Right lung (tissue), 5 donors: ENCODE data around the gene LYRM7. TPM values are rescaled to one million over a fixed set of nuclear protein-coding genes. Genes with fewer than 3 reads are reported as not detected.
"Not testable (repeated sequence)": the region's sequence is repeated elsewhere in the genome, so short reads cannot be mapped to it uniquely, and the experiment has no call there.

Experiments used
- DNase-seq, 2 donors: peaks; one replicate each; pipeline ENCODE4 v3.0.0-alpha.2; 2013
- polyA plus RNA-seq, 5 donors: library from polyadenylated mRNA; unstranded; fragments of 120-200 nt; gene quantifications; one replicate each; pipeline versions ENCODE4 v1.2.1 to v1.2.3, GENCODE V29; 2013; ENCODE audit warnings: inconsistent platforms in 1 of 5, low replicate concordance in 1 of 5; ENCODE audit not compliant: insufficient read length in 5 of 5, insufficient read depth in 1 of 5

Gene LYRM7
- polyA plus RNA-seq, 5 donors, result 10.2 to 19.8 (median 12.8) TPM

DNA sequence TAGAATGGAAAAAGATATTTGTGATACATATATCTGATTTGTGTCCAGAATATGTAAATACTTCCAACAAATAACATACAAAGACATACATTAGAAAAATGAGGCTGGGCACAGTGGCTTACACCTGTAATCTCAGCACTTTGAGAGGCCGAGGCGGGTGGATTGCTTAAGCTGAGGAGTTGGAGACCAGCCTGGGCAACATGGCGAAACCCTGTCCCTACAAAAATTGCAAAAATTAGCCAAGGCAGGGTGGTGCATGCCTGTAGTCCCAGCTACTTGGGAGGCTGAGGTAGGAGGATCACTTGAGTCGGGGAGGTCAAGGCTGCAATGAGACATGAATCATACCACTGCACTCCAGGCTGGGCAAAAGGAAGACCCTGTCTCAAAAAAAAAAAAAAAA is 47.0 kb downstream of the LYRM7 start:
- no peak for DNase-seq

GRCh38 chr5:131218392-131218791 is 47.6 kb downstream of the LYRM7 start:
- no peak for DNase-seq

GRCh38 chr5:131220566-131220965 is 49.8 kb downstream of the LYRM7 start:
- DNase-seq, result no peak

DNA sequence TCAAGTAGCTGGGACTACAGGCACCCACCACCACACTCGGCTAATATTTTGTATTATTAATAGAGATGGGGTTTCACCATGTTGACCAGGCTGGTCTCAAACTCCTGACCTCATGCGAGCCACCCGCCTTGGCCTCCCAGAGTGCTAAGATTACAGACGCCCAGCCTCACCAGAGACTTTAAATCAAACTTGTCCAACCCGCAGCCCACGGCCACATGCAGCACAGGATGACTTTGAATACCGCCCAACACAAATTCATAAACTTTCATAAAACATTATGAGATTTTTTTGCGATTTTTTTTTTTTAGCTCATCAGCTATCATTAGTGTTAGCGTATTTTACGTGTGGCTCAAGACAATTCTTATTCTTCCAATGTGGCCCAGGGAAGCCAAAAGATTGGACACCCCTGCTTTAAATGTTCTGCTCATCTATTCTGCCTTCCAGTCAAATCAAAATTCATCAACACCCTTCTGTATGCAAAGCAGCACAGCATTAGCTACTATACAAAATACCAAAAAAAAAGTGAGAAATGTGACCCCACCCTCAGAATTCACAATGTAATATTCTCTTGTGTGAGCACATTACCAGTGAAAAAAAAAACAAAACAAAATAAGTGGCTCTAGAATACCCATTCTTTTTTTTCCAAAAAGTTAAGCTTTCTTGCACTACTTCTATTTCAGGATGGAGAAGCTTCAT is 50.4 kb downstream of the LYRM7 start:
- no peak for DNase-seq

- DNase-seq, result no peak
These were observed 51.1 kb downstream of the LYRM7 start for GRCh38 chr5:131221888-131222287.

- no peak for DNase-seq
These were observed 52.0 kb downstream of the LYRM7 start for GRCh38 chr5:131222731-131223130.

GRCh38 chr5:131223751-131224386 is 53.1 kb downstream of the LYRM7 start:
- no peak for DNase-seq

GRCh38 chr5:131224387-131225201 is 53.9 kb downstream of the LYRM7 start:
- no peak for DNase-seq

GRCh38 chr5:131225282-131225974 is 54.7 kb downstream of the LYRM7 start:
- DNase-seq, result no peak

DNA sequence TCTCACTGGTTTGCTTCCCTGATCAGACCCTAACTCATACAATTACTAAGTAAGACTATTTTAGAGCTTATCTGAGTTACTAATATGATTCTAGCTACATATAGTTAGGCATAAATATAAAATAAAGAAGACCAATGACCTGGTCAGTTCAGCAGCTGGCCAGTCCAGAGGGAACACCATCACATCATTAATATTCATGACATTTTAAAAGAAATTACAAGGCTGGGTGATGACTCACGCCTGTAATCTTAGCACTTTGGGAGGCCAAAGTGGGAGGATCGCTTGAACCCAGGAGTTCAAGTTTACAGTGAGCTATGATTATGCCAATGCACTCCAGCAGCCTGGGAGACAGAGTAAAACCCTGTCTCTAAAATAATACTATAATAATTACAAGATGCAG is 56.2 kb downstream of the LYRM7 start:
- no peak for DNase-seq

GRCh38 chr5:131228646-131229045 is 57.9 kb downstream of the LYRM7 start:
- DNase-seq, result no peak

- DNase-seq, result no peak
These were observed 58.9 kb downstream of the LYRM7 start for GRCh38 chr5:131229623-131230022.

DNA sequence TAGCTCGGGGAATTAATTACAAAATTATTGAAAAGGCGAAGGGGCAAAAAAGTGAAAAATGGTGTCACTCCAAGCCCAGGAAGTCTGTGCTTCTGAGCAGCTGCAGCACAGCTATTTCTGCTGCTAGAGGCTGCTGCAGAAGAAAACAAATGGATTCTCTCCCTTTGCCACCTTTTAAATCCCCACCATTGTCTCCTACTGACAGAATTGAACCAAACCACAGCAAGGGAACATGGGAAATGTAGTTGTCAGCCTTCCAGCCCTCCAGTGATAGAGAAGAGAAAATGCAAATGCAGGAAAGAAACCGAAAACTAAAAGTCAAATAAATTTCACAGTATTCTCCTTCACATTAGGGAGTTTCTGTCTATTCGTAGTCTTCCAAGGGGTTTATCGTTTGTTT is 59.7 kb downstream of the LYRM7 start:
- no peak for DNase-seq

GRCh38 chr5:131239686-131240085 is 68.9 kb downstream of the LYRM7 start:
- DNase-seq, result no peak

DNA sequence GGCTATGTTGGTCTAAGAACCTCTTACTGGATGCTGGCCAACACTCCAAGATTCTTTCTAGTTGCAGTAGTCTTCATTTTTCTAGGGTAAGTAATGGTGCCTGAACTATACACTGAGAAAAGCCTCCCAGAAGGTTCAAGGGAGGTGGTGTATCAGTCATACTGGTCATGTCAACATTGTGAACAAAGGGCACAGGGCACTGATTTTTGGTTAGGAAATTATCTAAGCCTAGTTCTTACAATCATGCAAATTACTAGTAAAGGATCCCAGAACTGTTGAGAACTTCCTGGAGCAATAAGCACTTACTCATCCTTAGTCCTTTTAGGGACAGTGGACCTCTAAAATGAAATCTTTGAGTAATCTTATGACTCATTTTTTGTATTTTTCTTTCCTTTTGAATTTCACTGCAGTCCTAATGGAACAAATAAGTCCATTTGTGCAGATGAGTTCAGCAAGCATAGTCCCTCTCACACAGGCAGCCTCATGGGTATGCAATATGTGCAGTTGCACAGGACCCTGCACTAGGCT is 72.0 kb downstream of the LYRM7 start:
- DNase-seq, result no peak

DNA sequence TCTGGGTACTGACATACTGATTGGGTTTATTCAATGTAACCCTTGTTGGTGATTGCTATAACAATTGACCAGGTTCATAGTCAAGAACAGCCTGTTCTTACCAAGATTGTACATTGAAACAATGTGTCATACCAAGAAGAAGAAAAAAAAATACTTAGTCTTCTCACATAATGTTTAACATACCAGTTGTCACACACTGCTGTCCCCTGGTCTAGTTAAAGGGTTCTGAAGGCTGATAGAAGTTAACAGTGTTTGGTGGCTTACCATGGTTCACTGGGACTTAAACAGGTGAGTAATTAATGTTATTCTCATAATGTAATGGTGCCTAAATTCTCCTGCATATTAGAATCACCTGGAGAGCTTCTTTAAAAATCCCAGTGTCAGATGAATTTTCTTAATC is 74.6 kb downstream of the LYRM7 start:
- DNase-seq, result no peak

- no peak for DNase-seq
These were observed 75.2 kb downstream of the LYRM7 start for GRCh38 chr5:131245948-131246347.

DNA sequence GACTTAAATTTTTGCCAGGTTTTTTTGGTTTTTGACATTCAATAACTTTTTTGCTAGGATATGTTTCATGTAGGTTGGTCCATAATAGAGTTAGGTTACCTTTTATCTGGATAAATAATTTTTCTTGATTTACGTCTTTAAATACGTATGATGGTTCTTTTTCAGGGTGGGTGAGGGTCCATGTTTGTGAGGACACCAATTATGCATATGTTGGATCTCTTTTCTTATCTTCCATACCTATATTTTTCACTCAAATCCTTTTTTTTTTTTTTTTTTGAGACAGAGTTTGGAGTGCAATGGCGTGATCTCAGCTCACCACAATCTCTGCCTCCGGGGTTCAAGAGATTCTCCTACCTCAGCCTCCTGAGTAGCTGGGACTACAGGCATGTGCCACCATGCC is 75.8 kb downstream of the LYRM7 start:
- no peak for DNase-seq

DNA sequence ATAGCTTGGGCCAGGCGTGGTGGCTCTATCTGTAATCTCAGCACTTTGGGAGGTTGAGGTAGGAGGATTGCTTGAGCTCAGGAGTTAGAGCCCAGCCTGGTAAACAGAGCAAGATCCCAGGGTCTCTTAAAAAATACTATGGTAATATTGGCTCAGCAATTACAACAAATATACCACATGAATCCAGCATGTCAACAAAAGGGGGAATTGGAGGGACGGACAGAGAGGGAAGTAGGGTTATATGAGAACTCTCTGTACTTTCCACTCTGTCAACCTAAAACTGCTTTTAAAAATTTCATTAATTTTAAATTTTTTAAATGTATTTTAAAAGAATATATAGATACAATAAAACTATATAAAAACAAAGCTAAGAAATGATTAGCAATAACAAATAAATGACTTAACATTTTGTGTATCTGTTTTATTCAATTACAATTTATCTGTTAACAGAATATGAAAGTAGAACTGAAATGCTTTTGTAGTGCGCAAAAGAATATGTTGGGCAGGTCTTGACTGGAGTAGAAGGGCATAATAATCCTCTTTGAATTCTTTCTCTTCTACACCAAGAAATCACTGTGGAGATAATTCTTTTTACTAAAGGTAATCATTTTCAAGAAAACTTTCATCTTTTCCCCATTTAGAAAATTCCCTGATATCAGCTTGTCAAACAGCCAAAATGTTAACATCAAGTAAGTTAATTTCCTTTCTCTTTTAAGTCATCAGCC is 80.2 kb downstream of the LYRM7 start:
- no peak for DNase-seq

GRCh38 chr5:131252824-131253171 is 82.1 kb downstream of the LYRM7 start:
- DNase-seq, result no peak

- DNase-seq, result not testable (repeated sequence)
These were observed 83.3 kb downstream of the LYRM7 start for GRCh38 chr5:131254025-131254424.
